ENCODE data around the gene TOR1A. TPM values are rescaled to one million over a fixed set of nuclear protein-coding genes. Genes with fewer than 3 reads are reported as not detected.
A peak's percentile ranks its signal among the peaks of the same experiment; 100 is the strongest.

The TOR1A gene
- total RNA-seq, 1 donor from 2014 or later: 36.2 TPM

- DNase-seq (ENCODE audit: extremely low spot score, unreplicated experiment): no peak
- Mint-ChIP-seq H3K27ac (peak overlapping the region; percentile 93), H3K27me3 (no peaks in the 10 kb centered on the region), H3K36me3 (peaks cover 27% of the 10 kb centered on the region), H3K4me3 (no peak overlapping the region), H3K4me1 (ENCODE audit: unreplicated experiment) (peaks cover 21% of the 10 kb centered on the region), H3K9me3 (no peaks in the 10 kb centered on the region)
- TF ChIP-seq CTCF (conservative IDR thresholded peaks at IDR 0.05): no peak
These were observed 29.7 kb upstream of the TOR1A start for GRCh38 chr9:129853614-129854013.

GRCh38 chr9:129852579-129852978 lies 28.6 kb upstream of the TOR1A start:
- H3K4me3 Mint-ChIP-seq: peak overlapping the region; percentile 38
- peak overlapping the region; percentile 93 for H3K27ac Mint-ChIP-seq
- H3K9me3 Mint-ChIP-seq: no peaks in the 10 kb centered on the region
- TF ChIP-seq CTCF (conservative IDR thresholded peaks at IDR 0.05): no peak
- peaks cover 27% of the 10 kb centered on the region for H3K36me3 Mint-ChIP-seq
- H3K4me1 Mint-ChIP-seq (ENCODE audit: unreplicated experiment): peaks cover 21% of the 10 kb centered on the region
- H3K27me3 Mint-ChIP-seq: no peaks in the 10 kb centered on the region
- no peak for DNase-seq (ENCODE audit: extremely low spot score, unreplicated experiment)

- TF ChIP-seq CTCF (conservative IDR thresholded peaks at IDR 0.05): no peak
- H3K9me3 Mint-ChIP-seq: no peaks in the 10 kb centered on the region
- no peaks in the 10 kb centered on the region for H3K27me3 Mint-ChIP-seq
- H3K36me3 Mint-ChIP-seq: peaks cover 27% of the 10 kb centered on the region
- peak overlapping the region; percentile 93 for H3K27ac Mint-ChIP-seq
- H3K4me1 Mint-ChIP-seq (ENCODE audit: unreplicated experiment): peaks cover 21% of the 10 kb centered on the region
- no peak for DNase-seq (ENCODE audit: extremely low spot score, unreplicated experiment)
- H3K4me3 Mint-ChIP-seq: peak overlapping the region; percentile 38
These were observed 27.9 kb upstream of the TOR1A start for GRCh38 chr9:129851821-129852220.

GRCh38 chr9:129850821-129851550 lies 27.1 kb upstream of the TOR1A start:
- no peak for TF ChIP-seq CTCF (conservative IDR thresholded peaks at IDR 0.05)
- H3K4me1 Mint-ChIP-seq (ENCODE audit: unreplicated experiment): peaks cover 21% of the 10 kb centered on the region
- peak overlapping the region; percentile 93 for H3K27ac Mint-ChIP-seq
- no peaks in the 10 kb centered on the region for H3K9me3 Mint-ChIP-seq
- peak overlapping the region; percentile 19 for H3K4me3 Mint-ChIP-seq
- DNase-seq (ENCODE audit: extremely low spot score, unreplicated experiment): no peak
- H3K27me3 Mint-ChIP-seq: no peaks in the 10 kb centered on the region
- peaks cover 27% of the 10 kb centered on the region for H3K36me3 Mint-ChIP-seq

- Mint-ChIP-seq H3K4me3 (no peak overlapping the region), H3K27ac (no peak overlapping the region), H3K36me3 (peaks cover 27% of the 10 kb centered on the region), H3K4me1 (ENCODE audit: unreplicated experiment) (peaks cover 21% of the 10 kb centered on the region), H3K27me3 (no peaks in the 10 kb centered on the region), H3K9me3 (no peaks in the 10 kb centered on the region)
- DNase-seq (ENCODE audit: extremely low spot score, unreplicated experiment): no peak
- no peak for TF ChIP-seq CTCF (conservative IDR thresholded peaks at IDR 0.05)
These were observed 26.0 kb upstream of the TOR1A start for GRCh38 chr9:129849901-129850300.

Data from type B pancreatic cell (in vitro differentiated cells).